WI38 (cell line): ENCODE measurements around the gene CNPY4.

Source experiments
- H3K4me3 ChIP-seq: 2 replicates; pipeline ENCODE4 v1.5.1; 2011; ENCODE audit warnings: low read depth, mild to moderate bottlenecking, control low read depth, low read length
- TF ChIP-seq, protein P1 (sequence below): IDR thresholded peaks from 2 replicates; pipeline ENCODE4 v1.5.1; 2012; ENCODE audit warnings: low read depth, mild to moderate bottlenecking, control low read depth, low read length

The CNPY4 gene

DNA sequence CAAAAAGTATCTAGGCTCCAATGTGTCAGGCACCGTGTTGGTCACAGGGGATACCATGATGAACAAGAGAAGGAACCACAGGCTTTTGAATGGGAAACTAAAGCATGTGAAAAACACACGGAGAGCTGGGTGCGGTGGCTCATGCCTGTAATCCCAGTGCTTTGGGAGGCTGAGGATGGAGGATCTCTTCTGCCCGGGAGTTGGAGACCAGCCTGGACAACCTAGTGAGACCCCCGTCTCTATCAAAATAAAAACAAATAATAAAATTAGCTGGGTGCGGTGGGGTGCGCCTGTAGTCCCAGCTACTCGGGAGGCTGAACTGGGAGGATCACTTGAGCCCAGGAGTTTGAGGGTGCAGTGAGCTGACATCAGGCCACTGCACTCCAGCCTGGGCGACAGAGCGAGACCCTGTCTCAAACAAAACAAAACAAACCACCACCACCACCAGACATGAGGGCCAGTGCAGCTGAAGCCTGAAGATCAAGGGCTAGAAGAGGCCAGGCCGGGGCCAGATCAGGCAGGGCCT lies 31.3 kb upstream of the CNPY4 start:
- TF ChIP-seq, protein P1, sequence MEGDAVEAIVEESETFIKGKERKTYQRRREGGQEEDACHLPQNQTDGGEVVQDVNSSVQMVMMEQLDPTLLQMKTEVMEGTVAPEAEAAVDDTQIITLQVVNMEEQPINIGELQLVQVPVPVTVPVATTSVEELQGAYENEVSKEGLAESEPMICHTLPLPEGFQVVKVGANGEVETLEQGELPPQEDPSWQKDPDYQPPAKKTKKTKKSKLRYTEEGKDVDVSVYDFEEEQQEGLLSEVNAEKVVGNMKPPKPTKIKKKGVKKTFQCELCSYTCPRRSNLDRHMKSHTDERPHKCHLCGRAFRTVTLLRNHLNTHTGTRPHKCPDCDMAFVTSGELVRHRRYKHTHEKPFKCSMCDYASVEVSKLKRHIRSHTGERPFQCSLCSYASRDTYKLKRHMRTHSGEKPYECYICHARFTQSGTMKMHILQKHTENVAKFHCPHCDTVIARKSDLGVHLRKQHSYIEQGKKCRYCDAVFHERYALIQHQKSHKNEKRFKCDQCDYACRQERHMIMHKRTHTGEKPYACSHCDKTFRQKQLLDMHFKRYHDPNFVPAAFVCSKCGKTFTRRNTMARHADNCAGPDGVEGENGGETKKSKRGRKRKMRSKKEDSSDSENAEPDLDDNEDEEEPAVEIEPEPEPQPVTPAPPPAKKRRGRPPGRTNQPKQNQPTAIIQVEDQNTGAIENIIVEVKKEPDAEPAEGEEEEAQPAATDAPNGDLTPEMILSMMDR: no peak

DNA sequence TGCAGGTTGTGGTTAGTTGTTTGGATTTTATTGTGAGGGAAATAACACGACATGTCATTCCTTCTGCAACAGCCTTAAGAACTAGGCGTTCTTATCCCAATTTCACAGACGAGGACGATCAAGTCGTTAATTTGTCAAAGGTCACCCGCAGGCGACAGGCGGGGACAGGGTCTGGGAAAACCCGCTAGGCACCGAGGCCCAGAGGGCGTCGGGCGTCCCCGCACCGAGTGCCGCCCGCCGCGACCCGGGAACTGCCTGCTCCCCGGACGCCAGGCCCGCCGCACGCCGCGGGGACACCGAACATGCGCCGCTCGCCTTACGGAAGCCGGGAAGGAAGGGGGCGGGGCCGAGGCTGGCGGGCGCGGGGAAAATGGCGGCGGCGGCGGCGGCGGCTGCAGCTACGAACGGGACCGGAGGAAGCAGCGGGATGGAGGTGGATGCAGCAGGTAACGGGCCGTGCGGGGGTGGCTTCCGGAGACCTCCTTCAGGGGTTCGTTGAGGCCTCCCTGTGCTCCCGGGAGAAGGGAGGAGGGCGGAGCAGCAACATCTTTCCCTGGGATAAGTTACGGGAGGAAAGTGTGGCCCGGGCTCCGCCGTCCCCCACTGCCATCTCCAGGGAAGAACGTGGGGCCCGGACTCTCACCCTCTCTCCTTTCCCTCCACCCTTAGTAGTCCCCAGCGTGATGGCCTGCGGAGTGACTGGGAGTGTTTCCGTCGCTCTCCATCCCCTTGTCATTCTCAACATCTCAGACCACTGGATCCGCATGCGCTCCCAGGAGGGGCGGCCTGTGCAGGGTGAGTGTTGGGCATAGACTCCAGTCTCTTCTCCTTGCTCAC lies 30.6 kb upstream of the CNPY4 start, which contains the start of gene COPS6:
Gene COPS6, plus strand, starts transcription at position 349 of the 837 bp plus-strand sequence. Its CDS starts 22 bp downstream, at position 371.
- peak within 1 kb of the TSS; percentile 76 for H3K4me3 ChIP-seq
- TF ChIP-seq, protein P1: no peak

More for the DNA sequence above, 31.3 kb upstream of the CNPY4 start:
- H3K4me3 ChIP-seq: peak overlapping the region; percentile 76

DNA sequence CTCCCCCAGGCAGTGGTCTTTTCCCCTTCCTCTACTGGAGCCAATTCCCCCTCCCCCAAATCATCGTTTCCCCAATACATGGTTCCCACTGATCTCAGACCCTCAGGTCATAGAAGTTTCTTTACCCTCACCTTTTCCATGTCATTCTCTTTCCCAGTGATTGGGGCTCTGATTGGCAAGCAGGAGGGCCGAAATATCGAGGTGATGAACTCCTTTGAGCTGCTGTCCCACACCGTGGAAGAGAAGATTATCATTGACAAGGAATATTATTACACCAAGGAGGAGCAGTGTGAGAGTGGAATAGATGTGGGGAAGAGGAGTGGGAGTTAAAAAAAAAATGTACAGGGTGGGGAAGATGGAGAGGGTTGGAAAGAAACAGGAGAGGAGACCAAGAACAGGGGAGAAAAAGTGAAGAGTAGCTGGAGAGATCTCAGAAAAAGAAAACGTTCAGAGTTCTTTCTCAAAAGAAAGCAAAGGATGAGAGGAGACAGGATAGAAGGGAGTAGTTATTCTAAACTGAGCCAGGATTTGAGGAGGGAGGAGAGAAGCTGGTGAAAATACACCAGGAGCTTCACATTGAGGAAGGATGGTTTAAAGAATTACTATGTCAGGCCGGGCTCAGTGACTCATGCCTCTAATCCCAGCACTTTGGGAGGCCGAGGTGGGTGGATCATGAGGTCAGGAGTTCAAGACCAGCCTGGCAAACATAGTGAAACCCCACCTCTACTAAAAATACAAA lies 29.8 kb upstream of the CNPY4 start:
- H3K4me3 ChIP-seq: peak overlapping the region; percentile 76
- TF ChIP-seq, protein P1: no peak

DNA sequence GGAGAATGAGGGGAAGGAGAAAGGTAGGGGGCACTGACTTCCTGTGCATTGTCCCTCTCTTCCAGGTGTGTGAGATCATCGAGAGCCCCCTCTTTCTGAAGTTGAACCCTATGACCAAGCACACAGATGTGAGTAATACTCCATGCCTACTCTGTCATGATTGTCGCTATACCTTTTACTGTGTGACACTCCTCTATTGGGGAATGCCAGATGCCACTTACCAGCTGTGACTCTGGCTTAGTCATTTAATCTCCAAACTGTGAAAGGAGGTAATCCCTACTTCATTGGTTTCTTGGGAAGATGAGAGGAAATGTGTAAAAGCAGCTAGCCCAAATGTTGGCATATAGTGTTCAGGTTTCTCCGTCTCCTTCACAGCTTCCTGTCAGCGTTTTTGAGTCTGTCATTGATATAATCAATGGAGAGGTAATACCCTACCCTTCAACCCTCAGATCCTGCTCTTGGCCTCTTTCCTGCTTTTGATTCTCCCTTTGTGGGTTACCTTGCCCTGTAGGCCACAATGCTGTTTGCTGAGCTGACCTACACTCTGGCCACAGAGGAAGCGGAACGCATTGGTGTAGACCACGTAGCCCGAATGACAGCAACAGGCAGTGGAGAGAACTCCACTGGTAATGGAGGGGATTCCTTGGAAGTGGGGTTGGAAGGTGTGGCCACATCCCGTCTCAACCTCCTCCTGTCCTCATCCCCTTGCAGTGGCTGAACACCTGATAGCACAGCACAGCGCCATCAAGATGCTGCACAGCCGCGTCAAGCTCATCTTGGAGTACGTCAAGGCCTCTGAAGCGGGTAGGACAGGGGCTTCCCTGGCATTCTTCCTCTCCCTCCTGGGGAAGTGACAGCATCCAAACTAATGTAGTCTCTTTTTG lies 28.7 kb upstream of the CNPY4 start:
- TF ChIP-seq, protein P1: no peak
- H3K4me3 ChIP-seq: no peak overlapping the region

DNA sequence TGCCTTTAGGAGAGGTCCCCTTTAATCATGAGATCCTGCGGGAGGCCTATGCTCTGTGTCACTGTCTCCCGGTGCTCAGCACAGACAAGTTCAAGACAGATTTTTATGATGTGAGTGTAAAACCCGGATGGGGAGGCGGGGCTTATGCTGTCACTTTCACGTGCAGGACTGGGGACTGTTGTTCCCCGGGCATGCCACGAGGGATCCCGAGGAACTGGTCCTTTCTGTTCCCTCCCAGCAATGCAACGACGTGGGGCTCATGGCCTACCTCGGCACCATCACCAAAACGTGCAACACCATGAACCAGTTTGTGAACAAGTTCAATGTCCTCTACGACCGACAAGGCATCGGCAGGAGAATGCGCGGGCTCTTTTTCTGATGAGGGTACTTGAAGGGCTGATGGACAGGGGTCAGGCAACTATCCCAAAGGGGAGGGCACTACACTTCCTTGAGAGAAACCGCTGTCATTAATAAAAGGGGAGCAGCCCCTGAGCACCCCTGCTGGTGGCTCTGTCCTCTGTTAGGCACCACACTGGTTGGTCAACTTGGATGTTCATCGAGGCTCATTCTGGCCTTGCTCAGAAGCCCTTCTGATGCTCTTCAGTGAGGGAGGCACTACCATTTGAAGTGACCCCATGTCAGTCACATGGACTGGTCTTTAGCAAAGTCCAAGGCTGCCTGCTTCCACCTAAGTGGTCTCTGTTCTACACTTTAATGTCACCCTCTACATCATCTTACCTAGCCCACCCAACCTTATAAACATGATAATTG lies 27.8 kb upstream of the CNPY4 start:
- TF ChIP-seq, protein P1: no peak
- H3K4me3 ChIP-seq: no peak overlapping the region

DNA sequence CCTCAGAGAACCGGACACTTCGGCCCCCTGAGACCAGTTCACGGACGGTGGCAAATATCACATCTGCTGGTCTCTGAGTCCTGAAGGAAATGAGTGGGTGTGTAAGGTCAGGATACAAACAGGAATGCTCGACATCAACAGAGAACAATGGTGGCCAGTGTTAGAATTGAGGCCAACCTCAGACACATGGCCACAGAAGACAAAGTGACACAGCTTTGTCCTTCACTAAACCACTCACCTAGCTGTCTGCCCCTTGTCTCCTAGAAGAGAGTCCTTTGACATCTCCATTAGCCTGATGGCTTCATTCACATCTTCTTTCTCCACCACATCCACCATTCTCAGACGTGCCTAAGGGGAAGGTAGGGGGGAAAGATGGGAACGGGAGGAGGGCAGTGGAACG lies 26.4 kb upstream of the CNPY4 start:
- H3K4me3 ChIP-seq: no peak overlapping the region
- TF ChIP-seq, protein P1: no peak
